Suprapubic skin (tissue), 4 donors: ENCODE data around the gene SLC8A1.

Experiments used
- EP300 ChIP-seq: sonication (generic); formaldehyde crosslinking; IDR thresholded peaks from one replicate; pipeline ENCODE4 v1.6.1; 2017; ENCODE audit warnings: antibody characterized with exemption
- POLR2AphosphoS5 ChIP-seq, 3 donors: sonication (generic); formaldehyde crosslinking; IDR thresholded peaks; one replicate each; pipeline ENCODE4 v1.6.1; 2017; ENCODE audit warnings: antibody characterized with exemption in 3 of 3
- TF ChIP-seq, protein P1 (sequence below), 2 donors: fragments of 200-600 bp in 1 of 2; fragments of 450-650 bp in 1 of 2; sonication (generic) in 1 of 2; IDR thresholded peaks; one replicate each; pipeline ENCODE4 v1.5.1; 2016 to 2019; ENCODE audit warnings: antibody characterized with exemption in 2 of 2, mild to moderate bottlenecking in 1 of 2, moderate library complexity in 1 of 2

DNA sequence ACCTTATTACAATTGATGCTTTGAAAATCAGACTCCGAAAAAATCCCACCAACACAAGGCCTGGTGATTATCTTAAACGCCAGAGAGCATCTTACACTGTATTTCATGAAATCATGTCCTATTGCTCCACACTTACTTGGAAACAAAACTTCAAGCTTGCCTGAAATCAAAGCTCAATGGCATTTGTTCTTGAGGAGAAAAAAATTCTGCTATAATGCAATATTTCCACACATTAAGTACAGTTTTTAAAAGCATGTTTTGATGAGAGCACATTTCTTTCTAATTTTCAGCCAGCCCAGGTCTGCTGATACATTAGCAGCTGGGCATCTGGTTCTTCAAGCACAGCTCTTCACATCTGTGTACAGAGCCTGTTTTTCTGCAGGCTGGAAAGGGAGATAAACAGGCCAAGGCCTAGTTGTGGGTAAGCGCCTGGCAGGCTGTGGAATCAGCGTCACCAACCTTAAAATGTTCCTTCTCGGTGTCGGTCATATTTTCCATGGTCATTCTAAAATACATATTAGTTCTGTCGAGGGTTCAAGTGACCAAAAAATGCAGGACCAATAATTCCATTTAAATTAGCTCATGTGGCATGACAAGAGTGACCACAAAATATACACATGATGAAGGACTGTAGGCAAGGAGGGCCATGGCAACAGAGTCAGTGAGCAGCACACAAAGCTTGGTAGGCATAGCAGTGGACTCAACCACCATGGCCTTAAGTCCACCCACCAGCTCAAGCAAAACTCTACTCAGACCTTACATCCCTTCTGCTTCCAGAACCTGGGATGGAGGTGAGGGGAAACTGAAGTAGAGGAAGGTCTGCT lies 20.9 kb downstream of the SLC8A1 start:
- TF ChIP-seq, protein P1, sequence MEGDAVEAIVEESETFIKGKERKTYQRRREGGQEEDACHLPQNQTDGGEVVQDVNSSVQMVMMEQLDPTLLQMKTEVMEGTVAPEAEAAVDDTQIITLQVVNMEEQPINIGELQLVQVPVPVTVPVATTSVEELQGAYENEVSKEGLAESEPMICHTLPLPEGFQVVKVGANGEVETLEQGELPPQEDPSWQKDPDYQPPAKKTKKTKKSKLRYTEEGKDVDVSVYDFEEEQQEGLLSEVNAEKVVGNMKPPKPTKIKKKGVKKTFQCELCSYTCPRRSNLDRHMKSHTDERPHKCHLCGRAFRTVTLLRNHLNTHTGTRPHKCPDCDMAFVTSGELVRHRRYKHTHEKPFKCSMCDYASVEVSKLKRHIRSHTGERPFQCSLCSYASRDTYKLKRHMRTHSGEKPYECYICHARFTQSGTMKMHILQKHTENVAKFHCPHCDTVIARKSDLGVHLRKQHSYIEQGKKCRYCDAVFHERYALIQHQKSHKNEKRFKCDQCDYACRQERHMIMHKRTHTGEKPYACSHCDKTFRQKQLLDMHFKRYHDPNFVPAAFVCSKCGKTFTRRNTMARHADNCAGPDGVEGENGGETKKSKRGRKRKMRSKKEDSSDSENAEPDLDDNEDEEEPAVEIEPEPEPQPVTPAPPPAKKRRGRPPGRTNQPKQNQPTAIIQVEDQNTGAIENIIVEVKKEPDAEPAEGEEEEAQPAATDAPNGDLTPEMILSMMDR (IDR thresholded peaks at IDR 0.05) = no peak
- TF ChIP-seq EP300 = no peak
- no peak for TF ChIP-seq POLR2AphosphoS5 (IDR thresholded peaks at IDR 0.05)
